Measurements from ENCODE around the gene MRPL40.

The MRPL40 gene

GRCh38 chr22:19463491-19464469, 31.4 kb downstream of the MRPL40 start:
- no peak for DNase-seq

GRCh38 chr22:19464546-19464945, 32.2 kb downstream of the MRPL40 start:
- DNase-seq: peak; percentile 15

GRCh38 chr22:19464975-19465374, 32.6 kb downstream of the MRPL40 start:
- peak; percentile 3 for DNase-seq

GRCh38 chr22:19466126-19466716, 33.9 kb downstream of the MRPL40 start:
- peak; percentile 25 for DNase-seq

GRCh38 chr22:19466848-19467752, 34.8 kb downstream of the MRPL40 start:
- DNase-seq: peak; percentile 43

- no peak for DNase-seq
Observed at GRCh38 chr22:19467912-19468311, 35.6 kb downstream of the MRPL40 start.

- DNase-seq: peak; percentile 35
Observed at GRCh38 chr22:19469421-19469820, 37.1 kb downstream of the MRPL40 start.

- DNase-seq: no peak
Observed at GRCh38 chr22:19470010-19470409, 37.7 kb downstream of the MRPL40 start.

- peak; percentile 42 for DNase-seq
Observed at GRCh38 chr22:19471572-19471971, 39.2 kb downstream of the MRPL40 start.

- DNase-seq: peak; percentile 17
Observed at GRCh38 chr22:19472233-19472632, 39.9 kb downstream of the MRPL40 start.

GRCh38 chr22:19473578-19473977, 41.2 kb downstream of the MRPL40 start:
- DNase-seq: no peak

GRCh38 chr22:19476023-19476422, 43.7 kb downstream of the MRPL40 start:
- DNase-seq: peak; percentile 20

GRCh38 chr22:19477321-19478044, 45.1 kb downstream of the MRPL40 start:
- DNase-seq: peak; percentile 6

GRCh38 chr22:19478045-19478900, 45.9 kb downstream of the MRPL40 start:
- peak; percentile 39 for DNase-seq

GRCh38 chr22:19478901-19479354, 46.6 kb downstream of the MRPL40 start, which contains the start of gene UFD1:
UFD1 (minus strand) TSS chr22:19479193; CDS start chr22:19479085, 108 bp downstream.
- peak; percentile 92 for DNase-seq

GRCh38 chr22:19479355-19480172, 47.2 kb downstream of the MRPL40 start, which contains the start of gene CDC45:
CDC45 (plus strand) TSS chr22:19479920; CDS start chr22:19479969, 49 bp downstream.
- peak; percentile 92 for DNase-seq

- DNase-seq: no peak
Observed at GRCh38 chr22:19480173-19480568, 47.8 kb downstream of the MRPL40 start.

GRCh38 chr22:19480789-19481188, 48.4 kb downstream of the MRPL40 start:
- no peak for DNase-seq

GRCh38 chr22:19482297-19482696, 50.0 kb downstream of the MRPL40 start:
- DNase-seq: peak; percentile 39
